Measurements from ENCODE around the gene KRT86.

DNA sequence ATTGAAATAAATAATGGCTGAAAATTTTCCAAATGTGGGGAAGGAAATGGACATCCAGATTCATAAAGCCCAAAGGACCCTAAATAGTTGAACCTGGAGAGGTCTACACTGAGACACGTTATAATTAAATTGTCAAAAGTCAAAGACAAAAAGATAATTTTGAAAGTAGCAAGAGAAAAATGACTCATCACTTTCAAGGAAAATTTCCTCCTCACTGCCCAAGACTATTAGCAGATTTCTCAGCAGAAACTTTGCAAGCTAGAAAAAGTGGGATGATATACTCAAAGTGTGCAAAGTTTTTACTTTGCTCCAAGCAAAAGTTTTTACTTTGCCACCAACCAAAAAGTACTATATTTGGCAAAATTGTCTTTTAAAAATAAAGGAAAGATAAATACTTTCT, 62.6 kb downstream of the KRT86 start:
- TF ChIP-seq, protein P1, sequence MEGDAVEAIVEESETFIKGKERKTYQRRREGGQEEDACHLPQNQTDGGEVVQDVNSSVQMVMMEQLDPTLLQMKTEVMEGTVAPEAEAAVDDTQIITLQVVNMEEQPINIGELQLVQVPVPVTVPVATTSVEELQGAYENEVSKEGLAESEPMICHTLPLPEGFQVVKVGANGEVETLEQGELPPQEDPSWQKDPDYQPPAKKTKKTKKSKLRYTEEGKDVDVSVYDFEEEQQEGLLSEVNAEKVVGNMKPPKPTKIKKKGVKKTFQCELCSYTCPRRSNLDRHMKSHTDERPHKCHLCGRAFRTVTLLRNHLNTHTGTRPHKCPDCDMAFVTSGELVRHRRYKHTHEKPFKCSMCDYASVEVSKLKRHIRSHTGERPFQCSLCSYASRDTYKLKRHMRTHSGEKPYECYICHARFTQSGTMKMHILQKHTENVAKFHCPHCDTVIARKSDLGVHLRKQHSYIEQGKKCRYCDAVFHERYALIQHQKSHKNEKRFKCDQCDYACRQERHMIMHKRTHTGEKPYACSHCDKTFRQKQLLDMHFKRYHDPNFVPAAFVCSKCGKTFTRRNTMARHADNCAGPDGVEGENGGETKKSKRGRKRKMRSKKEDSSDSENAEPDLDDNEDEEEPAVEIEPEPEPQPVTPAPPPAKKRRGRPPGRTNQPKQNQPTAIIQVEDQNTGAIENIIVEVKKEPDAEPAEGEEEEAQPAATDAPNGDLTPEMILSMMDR (IDR thresholded peaks at IDR 0.05), result no peak
- TF ChIP-seq POLR2A (IDR thresholded peaks at IDR 0.05), result no peak
